ENCODE measurements around the gene ECT2L. TPM values are rescaled to one million over a fixed set of nuclear protein-coding genes. Genes with fewer than 3 reads are reported as not detected.

ECT2L gene
- total RNA-seq, 1 donor from 2014 or later = 10.5 TPM

DNA sequence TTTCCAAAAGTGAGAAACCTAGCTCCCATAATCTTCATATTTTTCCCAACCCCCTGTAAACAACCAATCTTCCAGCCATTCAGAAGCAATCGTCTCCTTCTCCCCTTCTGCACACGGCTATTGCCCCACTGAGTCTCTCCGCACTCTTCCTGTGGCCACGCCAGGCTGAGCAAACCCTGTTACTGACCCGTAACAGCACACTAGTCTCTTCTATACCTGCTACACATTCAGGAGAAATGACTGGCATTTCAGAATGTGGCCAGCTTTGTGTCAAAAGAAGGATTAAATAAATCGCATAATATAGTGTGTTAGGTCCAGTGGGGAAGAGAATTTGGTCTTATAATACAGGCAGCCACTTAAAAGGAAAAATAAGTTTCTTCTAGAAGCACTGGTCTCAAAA, 41.4 kb downstream of the ECT2L start:
- no peak for DNase-seq (ENCODE audit: low spot score)
- intact Hi-C loops (cut with DNase I) = no loop called here

DNA sequence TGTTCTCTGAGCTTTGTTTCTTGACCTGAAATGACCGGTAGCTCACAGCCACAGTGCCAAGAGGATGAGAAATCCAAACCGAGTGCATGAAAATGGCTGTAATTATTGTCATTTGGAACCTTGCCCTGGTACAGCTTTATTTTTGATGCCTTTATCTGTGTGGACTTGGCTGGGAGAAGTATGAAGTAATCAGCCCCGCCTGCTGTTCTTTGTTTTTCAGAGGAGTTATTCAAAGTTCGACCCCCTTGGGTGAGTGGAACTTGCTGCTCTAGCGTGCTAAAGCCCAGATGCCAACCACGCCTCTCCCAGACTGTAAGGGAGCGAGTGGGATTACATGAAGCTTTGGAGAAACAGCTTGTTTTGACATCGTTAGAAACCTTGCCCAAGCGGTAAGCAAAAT, 48.3 kb downstream of the ECT2L start:
- no peak for DNase-seq (ENCODE audit: low spot score)
- intact Hi-C loops (cut with DNase I) = no loop called here

DNA sequence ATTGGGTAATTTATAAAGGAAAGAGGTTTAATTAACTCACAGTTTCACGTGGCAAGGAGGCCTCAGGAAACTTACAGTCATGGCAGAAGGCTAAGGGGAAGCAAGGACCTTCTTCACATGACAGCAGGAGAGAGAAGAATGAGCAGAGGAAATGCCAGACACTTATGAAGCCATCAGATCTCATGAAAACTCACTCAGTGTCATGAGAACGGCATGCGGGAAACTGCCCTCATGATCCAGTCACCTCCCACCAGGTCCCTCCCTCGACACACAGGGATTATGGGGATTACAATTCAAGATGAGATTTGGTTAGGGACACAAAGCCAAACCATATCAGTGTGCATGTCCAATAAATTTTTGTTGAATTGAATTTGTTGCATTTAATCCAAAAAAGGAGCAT, 52.0 kb downstream of the ECT2L start:
- no peak for DNase-seq (ENCODE audit: low spot score)
- intact Hi-C loops (cut with DNase I) = no loop called here

DNA sequence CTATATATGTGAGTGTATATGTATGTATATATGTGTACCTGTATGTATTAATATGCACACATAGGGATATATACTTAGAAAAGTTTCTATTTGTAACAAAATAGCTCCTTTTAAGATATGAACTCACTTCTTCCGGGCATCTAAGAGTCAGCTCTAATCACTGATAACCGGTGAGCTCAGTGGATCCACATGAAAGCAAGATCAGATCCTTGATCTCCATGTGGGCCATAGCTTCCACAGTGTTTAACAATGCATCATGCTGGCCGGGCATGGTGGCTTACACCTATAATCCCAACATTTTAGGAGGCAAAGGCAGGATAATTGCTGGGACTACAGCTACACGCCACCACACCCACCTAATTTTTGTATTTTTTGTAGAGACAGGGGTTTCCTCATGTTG, 52.6 kb downstream of the ECT2L start:
- no peak for DNase-seq (ENCODE audit: low spot score)

DNA sequence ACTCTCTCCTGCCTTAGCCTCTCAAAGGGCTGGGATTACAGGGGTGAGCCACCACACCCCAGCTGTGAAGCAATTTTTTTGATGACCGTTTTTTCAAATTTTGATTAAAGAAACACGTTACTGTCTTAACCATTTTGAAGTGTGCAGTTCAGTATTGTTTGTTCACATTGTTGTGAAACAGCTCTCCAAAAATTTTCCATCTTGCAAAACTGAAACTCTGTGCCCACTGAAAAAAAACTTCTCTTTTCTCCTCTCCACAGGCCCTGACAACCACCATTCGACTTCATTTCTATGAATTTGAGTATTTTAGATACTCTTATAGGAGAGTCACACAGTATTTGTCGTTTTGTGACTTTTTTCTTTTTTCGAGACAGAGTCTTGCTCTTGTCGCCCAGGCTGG, 53.9 kb downstream of the ECT2L start:
- DNase-seq (ENCODE audit: low spot score) = no peak
- intact Hi-C loops (cut with DNase I) = no loop called here

More for the DNA sequence above, 52.6 kb downstream of the ECT2L start:
- intact Hi-C loops (cut with DNase I) = no loop called here

DNA sequence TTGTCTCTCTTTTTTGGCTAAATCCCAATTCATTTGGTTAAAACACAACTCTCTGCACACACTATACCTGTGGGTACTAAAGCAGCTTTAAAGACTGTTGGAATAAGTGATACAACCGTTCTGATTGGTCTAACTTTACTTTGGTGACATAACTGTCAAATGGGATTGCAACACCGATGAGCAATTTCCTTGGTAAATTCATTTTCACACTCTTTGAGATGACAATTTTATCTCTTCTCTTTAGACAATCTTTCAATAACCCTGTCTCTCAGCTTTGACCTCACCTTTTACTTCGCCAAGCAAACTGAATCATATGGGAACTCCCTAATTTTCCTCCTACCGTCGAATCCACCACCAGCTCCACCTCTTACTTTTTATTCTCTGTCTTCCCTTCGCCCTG, 60.8 kb downstream of the ECT2L start:
- intact Hi-C loops (cut with DNase I) = no loop called here
- no peak for DNase-seq (ENCODE audit: low spot score)

DNA sequence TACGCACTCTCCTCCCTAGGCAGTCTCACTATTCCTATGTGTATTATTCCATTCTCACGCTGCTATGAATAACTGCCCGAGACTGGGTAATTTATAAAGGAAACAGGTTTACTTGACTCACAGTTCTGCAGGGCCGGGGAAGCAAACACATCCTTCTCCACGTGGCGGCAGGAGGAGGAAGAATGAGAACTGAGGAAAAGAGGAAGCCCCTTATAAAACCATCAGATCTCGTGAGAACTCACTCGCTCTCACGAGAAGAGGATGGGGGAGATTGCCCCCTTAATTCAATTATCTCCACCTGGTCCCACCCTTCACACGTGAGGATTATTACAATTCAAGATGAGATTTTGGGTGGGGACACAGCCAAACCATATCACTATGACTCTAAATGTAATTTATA, 61.9 kb downstream of the ECT2L start:
- intact Hi-C loops (cut with DNase I) = no loop called here
- DNase-seq (ENCODE audit: low spot score) = no peak

DNA sequence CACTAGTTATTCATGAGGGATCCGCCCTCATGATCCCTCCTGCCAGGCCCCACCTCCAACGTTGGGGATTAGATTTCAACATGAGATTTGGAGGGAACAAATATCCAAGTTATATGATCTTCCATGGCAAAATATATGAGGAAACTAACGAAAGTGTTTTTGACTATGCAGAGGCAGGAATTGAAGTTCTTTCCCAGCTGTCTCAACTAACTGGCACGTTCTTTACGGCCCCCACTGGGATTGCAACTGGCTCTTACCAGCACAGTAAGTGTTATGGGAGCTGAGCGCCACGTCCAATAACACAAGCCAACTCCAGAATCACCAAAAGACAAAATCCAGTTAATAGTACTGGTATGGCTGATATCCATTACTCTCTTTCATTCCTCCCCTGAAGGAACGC, 66.6 kb downstream of the ECT2L start:
- intact Hi-C loops (cut with DNase I) = no loop called here
- DNase-seq (ENCODE audit: low spot score) = no peak

DNA sequence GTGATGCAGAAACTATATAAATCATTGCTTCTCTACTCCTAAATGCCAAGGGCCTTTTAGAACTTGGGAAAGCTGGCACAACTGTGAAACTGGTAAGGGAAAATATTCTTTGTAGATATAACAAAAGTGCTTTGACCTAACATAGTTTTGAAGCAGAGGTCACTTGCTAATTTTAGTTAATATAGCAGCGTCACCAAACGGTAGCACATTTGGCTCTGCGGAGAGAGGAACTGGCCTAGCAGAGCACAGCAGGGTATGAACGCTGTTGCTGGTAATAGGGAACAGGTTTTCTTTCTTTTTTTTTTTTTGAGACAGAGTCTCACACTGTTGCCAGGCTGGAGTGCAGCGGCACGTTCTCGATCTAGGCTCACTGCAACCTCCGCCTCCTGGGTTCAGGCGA, 67.4 kb downstream of the ECT2L start:
- intact Hi-C loops (cut with DNase I) = no loop called here
- DNase-seq (ENCODE audit: low spot score) = no peak

DNA sequence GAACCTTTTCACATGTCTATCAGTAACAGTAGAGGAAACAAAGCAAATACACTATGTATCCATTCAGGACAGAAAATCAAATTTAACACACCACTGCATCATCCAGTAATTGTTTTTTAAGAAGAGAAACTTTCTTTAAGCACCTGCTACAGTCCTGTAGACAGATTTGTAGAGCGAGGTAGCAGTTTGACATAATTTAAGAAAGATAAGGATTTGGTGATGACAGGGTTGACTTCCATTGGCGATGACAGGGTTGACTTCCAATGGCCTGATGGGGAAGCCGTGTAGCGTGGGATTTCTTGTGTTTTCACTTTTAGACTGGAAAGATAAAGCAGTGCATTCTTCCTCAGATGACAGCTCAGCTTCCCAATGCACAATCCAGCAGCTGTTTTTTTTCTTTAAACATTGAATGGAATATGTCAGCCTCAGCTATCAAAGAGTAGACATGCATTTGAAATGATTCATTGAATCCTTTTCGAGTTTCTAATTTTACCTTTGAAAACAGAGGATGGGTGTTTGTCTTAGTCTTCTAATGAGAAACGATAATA, 68.5 kb downstream of the ECT2L start:
- intact Hi-C loops (cut with DNase I) = no loop called here

DNA sequence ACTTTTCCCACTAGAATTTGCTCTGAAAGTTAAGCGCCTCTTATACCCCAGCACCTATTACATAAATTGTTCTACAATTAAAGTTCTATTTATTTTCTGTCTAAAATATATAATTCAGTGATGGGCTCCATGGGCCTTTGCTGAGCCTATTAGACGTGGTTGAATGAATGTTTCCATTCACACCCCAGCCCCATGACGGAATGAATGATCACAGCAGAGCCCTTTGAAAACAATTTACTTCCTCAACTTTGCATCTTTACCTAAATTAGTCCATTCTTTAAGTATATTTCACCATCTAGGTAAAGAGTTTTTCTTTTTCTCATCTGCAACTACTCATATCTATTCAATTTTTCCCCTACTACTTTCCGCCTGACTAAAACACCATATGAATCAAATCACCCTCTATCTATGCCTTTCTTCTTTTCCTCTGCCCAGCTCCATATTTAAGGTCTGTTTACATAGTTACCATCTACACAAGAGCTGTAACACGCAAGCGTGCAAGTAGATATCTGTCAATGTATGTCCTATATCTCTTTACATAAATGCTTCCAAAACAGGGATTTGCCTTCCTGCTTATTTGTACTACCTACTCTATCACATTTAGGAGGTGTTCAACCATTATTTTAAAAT, 69.7 kb downstream of the ECT2L start:
- DNase-seq (ENCODE audit: low spot score) = no peak
- intact Hi-C loops (cut with DNase I) = no loop called here

More for the DNA sequence above, 68.5 kb downstream of the ECT2L start:
- no peak for DNase-seq (ENCODE audit: low spot score)

DNA sequence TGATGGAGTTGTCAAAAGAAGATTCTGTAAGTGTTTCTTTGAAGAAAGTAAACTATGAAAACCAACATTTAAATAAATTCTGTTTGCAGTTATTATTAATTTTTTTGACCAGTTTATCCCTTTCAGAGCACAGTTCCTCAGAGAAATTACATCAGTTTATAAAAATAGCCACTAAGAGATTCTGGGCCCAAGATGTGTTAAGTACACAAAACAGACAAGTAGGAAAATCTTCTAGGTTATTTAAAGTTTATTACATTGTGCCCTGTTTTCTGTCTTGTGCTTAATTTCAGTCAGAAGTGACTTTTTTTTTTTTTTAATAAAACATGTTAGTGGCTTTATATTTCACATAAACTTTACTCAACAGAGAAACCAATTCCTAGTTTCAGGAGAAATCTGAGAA, 72.3 kb downstream of the ECT2L start:
- DNase-seq (ENCODE audit: low spot score) = no peak
- intact Hi-C loops (cut with DNase I) = no loop called here

DNA sequence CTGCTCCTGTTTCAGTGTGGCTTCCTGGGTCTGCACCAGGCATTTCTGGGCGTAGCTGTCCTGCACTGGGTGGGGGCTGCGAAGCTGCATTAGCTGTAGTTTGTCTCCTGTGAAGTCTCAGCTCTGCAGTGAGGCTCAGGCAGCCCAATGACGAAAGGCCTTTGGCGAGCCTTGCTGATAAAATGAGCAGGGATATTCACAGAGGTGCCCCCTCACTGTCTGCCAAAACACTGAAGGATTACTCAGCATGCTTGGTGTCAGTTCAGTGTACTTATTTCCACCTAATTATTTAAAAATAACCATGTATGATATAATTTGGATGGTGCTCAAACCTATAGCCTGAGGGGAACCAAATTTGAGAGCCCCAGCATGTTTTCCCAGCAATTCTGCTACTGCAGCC, 73.5 kb downstream of the ECT2L start:
- intact Hi-C loops (cut with DNase I) = no loop called here
- peak; percentile 79 for DNase-seq (ENCODE audit: low spot score)

DNA sequence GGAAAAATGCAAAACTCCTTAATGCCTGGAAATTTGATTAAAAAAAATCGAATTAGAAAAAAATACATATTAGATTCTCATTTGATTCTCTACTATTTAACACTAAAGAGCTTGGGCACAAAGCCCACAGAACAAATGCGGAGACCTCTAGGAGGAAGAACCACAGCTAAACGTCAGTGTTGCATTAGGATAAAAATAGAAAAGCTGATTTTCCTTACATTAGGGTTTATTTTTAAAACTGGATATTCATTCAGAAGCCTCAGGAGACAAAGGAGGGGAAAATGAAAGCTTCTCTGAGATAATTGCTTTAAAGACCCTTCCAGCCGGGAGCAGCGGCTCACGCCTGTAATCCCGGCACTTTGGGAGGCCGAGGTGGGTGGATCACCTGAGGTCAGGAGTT, 77.3 kb downstream of the ECT2L start:
- intact Hi-C loops (cut with DNase I) = no loop called here
- no peak for DNase-seq (ENCODE audit: low spot score)

DNA sequence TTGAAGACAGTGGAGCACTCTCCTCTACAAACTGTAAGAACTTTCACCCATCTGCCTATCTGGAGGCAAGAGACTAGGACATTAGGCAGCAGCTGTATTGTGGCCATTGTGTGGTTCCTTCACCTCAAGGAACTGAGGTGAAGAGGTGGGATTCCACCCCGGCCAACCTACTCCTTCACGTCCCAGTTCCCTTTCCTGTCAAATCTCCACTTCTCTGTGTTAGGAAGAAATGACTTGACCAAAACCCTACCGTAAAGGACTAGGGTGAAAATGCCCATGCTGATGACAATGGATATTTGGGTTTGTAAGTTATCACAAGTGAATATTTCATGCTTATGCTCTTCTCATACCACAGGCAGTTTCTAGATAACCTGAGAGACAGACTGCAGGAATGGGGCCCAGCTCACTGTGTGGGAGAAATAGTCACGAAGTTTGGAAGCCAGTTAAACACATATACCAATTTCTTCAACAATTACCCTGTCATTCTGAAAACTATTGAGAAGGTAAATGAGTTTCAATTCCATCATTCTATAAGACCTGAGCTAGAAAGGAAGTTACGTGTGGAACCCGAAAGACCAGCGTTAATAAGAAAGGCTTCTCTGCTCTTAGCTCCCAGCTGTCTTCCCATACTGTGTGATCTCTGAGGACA, 86.6 kb downstream of the ECT2L start:
- no peak for DNase-seq (ENCODE audit: low spot score)
- intact Hi-C loops (cut with DNase I) = no loop called here

DNA sequence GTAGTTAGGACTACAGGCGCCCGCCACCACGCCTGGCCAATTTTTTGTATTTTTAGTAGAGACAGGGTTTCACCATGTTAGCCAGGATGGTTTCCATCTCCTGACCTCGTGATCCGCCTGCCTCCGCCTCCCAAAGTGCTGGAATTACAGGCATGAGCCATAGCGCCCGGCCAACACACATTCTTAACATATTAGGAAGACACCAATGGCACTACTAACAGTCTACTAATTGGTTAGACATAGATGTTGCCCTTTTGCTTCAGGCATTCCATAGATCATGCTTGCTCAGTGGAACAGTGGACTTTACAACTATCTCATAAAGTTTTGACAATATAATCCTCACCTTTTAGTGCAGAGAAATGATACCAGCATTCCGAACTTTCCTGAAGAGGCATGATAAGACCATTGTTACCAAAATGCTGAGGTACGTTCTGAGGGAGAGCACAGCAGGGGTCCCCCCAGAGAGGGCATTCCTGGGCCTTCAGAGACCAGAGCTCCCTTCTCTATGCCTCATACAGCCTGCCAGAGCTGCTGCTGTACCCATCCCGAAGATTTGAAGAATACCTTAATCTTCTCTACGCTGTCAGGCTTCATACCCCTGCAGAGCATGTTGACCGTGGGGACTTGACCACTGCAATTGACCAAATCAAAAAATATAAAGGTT, 89.4 kb downstream of the ECT2L start:
- intact Hi-C loops (cut with DNase I) = no loop called here
- no peak for DNase-seq (ENCODE audit: low spot score)

DNA sequence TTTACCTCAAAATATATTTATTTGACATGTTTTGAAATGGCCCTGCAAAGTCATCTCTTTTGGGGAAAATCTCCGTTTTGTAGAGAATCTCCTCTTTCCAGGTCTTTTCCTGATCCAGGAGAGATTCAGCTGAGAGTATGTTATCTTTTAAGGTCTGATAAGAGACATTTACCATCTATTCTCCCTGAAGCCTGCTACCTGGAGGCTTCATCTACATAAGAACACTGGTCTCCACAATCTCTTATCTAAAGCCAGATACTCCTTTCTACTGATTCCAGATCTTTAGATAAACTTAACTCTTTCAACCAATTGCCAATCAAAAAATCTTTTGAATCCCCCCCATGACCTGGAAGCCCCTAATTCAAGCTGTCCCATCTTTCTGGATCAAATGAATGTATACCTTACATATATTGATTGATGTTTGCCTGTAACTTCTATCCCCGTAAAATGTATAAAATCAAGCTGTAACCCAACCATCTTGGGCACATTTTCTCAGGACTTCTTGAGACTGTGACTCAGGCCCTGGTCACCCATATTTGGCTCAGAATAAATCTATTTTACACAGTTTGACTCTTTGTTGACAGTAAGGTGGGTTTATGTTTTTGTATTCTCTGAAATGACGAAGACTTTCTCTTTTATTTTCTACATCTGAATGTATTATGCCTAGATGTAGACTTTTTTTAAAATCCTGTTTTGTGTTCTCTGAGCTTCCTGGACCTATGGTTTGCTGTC, 95.5 kb downstream of the ECT2L start:
- intact Hi-C loops (cut with DNase I) = no loop called here
- DNase-seq (ENCODE audit: low spot score) = no peak

DNA sequence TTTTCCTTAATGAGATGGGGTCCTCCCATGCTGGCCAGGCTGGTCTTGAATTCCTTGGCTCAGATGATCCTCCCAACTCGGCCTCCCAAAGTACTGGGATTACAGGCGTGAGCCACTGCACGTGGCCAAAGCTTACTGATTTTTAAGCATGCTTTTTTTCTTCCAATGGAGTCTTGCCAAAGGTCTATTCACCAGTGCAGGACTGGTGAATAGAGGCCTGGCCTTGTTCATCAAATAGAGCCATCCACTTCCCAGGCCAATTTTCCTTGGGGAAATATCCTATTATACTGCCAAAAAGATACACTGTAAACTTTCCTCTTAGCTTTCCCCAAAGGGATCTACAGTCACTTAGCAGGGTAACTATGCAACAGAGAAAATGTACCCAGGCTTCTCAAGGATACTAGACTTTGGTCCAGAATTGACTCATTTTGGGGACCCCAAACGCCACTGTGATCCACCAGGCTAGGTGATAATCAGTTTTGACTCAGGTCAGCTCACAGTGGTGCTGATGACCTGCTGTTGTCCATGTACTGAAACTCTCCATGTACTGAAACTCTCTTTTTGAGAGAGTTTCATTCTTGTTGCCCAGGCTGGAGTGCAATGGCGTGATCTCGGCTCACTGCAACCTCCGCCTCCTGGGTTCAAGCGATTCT, 100.3 kb downstream of the ECT2L start:
- no peak for DNase-seq (ENCODE audit: low spot score)
- intact Hi-C loops (cut with DNase I) = no loop called here

DNA sequence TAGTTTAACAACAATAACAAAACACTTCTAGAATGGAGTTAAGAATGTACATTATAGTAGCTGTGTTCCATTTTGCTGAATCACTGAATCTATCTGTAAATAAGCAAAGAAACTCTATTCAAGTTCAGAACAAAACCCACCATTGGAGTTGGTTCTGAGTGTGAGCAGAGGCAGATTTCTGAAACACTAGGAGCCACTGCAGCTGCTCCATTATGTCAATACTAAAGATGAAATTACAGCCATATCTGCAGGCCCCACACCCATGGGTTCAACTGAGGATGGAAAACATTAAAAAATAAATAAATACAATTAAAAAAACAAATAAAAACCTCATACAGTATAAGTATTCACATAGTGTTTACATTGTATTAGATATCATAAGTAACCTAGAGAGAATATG, 101.1 kb downstream of the ECT2L start:
- no peak for DNase-seq (ENCODE audit: low spot score)
- intact Hi-C loops (cut with DNase I) = no loop called here

DNA sequence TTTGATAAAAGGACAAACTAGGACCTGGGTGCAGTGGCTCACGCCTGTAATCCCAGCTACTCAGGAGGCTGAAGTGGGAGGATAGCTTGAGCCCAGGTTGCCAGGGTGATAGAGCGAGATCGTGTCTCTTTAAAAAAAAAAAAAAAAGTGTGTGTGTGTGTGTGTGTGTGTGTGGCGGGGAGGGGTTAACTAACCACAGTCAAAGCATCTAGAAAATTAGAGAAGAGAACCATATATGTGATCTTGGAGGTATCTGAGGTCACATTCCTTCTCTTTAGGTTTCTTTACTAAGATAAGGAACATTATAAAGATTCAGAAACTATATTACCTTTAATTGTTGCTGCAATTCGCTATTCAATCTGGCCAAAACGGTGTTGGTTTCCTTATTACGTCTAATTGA, 111.3 kb downstream of the ECT2L start:
- intact Hi-C loops (cut with DNase I) = no loop called here
- no peak for DNase-seq (ENCODE audit: low spot score)
